Activated CD4-positive, CD25-positive, alpha-beta regulatory T cell (primary cell): ENCODE data around the gene RNF111.
"Not testable (repeated sequence)": the region's sequence is repeated elsewhere in the genome, so short reads cannot be mapped to it uniquely, and the experiment has no call there.

Experiments
- DNase-seq, 4 experiments: peaks; one replicate each; lab custom pipeline; 2025; lab: John Stamatoyannopoulos, UW

Gene RNF111

GRCh38 chr15:59000251-59000650, 12.8 kb downstream of the RNF111 start:
- not testable (repeated sequence) for DNase-seq

GRCh38 chr15:59001946-59002345, 14.5 kb downstream of the RNF111 start:
- DNase-seq, result no peak

DNA sequence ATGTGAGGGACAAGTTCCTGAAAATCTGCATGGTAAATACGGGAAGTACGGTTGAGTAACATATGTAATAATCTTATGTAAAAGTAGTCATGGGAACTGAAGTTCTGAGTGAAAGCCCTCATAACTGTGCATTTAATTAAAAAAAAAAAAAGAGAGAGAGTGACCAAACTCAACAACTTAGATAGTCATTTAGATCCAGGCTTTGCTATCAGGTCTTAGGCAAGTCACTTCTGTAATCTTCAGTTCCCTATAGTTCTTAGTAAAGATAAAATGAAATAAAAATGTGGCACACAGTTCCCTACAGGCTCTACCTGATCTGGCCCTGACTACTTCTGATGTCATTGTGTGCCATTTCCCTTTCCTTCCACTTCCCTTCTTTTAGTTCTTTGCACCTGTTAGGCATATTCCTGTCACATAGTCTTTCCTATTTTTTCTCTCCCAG, 15.0 kb downstream of the RNF111 start:
- no peak for DNase-seq

GRCh38 chr15:59005579-59005978, 18.1 kb downstream of the RNF111 start:
- DNase-seq, result no peak

DNA sequence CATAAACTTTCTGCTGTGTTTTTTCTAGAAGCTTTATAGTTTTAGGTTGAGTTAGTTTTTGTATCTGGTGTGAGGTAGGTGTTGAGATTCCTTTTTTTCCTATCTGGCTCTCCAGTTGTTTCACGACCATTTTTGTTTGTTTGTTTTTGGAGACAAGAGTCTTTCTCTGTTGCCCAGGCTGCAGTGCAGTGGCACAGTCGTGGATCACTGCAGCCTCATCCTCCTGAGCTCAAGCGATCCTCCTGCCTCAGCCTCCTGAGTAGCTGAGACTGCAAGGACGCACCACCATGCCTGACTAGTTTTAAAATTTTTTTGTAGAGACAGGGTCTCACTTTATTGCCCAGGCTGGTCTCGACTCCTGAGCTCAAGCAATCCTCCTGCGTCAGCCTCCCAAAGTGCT, 20.6 kb downstream of the RNF111 start:
- no peak for DNase-seq

GRCh38 chr15:59011262-59011952, 23.9 kb downstream of the RNF111 start:
- no peak for DNase-seq

- DNase-seq, result no peak
Measured at GRCh38 chr15:59013246-59013873, 25.9 kb downstream of the RNF111 start.

DNA sequence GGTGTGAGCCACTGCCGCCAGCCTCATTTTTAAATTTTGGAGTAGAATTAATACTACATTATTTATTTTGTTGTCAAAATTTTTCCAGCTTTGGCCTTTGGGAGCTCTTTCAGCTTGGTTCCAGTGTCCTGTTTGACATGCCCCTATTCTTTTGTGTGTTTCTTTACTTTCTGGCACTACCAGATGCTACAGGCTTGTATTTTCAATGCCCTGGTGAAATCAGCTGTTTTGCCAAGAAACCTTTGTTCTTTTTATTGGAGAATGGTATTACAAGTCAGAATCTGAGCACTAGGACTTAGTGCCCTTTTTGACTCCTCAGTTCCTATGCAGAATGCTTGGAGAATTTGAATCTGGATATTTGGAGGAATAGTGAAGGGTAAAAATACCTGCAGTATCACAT, 26.6 kb downstream of the RNF111 start:
- DNase-seq, result no peak

GRCh38 chr15:59017449-59017848, 30.0 kb downstream of the RNF111 start:
- no peak for DNase-seq

DNA sequence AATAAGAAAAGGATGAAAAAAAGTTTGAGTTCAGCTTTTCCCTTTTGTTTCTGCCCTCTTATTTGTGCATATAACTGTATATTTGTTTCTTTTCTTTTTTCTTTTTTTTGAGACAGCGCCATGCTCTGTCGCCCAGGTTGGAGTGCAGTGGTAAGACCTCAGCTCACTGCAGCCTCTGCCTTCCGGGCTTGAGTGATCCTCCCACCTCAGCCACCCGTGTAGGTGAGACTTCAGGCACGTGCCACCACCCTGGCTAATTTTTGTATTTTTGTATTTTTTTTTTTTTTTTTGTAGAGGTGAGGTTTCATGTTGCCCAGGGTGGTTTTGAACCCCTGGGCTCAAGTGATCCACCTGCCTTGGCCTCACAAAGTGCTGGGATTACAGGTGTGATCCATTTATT, 31.4 kb downstream of the RNF111 start:
- no peak for DNase-seq

DNA sequence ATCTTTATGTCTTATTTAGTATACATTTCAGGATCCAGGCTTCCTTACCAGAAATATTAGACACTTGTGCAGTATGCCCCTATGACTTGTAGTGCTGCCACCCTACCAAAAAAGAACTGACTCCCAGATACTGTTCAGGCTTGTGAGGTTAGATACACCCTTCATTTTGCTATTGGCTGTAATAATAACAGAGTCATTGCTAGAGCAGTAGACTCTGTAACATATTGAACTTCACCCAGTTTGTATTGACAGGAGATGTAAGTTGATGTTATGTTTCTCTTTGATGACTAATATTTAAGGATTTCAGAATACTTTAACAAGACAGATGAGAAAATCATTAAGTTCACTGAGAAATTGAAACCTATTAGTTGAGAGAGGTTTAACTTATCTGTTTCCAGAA, 32.9 kb downstream of the RNF111 start:
- DNase-seq, result no peak

GRCh38 chr15:59022188-59022587, 34.7 kb downstream of the RNF111 start:
- no peak for DNase-seq

DNA sequence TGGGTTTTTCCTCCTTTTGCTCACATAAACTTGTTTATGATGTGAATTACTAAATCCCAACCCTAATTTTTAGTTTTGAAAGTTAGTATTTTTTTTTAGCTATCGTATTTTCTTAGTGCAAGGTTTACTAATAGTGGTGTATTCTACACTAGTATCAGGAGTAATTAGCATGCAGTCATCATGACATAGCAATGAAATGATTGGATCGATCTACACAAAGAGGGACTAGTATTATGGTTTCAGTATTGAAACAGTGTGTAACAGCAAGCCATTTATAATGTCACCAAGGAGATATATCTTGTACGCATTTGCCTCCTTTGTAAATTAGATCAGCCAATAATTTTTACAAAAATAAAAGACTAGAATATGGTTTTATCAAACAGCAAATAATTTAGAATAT, 38.7 kb downstream of the RNF111 start:
- no peak for DNase-seq

GRCh38 chr15:59028387-59028955, 41.0 kb downstream of the RNF111 start:
- no peak for DNase-seq

DNA sequence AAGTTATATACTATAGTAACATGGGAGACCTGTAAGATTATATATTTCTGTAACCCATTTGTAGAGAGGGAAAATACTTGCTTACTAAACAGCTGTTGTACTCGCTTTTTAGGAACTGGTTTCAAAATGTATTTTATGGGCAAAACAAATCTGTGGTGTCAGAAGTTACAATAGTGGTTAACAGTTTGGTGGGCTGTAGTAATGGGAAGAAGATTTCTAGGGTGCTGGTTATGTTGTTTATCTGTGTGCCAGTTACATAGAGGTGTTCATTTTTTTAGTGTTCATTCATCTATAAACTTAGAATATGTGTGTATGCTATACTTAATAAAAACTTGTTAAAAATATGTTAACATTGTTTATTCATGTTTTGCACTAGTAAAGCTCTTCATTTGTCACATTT, 42.1 kb downstream of the RNF111 start:
- no peak for DNase-seq

DNA sequence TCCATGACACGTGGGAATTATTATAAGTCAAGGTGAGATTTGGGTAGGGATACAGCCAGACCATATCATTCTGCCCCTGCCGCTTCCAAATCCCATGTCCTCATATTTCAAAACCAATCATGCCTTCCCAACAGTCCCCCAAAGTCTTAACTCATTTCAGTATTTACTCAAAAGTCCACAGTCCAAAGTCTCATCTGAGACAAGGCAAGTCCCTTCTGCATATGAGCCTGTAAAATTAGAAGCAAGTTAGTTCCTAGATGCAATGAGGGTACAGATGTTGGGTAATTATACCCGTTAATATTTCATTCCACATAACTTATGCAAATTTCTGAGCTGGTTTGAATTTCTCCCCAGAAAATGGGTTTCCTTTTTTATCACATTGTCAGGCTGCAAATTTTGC, 47.7 kb downstream of the RNF111 start:
- no peak for DNase-seq

DNA sequence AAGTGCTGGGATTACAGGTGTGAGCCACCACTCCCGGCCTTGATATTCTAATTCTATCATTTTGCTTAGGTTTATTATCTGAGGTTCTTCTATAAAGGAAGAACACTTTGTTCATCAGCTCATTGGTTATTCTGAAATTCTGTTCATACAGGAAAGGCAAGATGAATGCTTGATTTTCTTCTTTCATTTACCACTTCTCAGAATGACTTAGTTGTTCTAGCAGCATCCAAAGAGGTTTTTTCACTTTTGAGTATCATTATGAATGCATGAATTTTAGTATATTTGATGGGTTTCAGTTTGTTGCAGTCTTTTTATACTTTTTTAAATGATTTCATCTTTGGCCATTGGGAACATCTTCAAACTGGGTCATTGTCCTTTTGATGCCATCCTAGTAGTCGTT, 51.8 kb downstream of the RNF111 start:
- DNase-seq, result no peak

- DNase-seq, result no peak
Measured at GRCh38 chr15:59042041-59042440, 54.6 kb downstream of the RNF111 start.

DNA sequence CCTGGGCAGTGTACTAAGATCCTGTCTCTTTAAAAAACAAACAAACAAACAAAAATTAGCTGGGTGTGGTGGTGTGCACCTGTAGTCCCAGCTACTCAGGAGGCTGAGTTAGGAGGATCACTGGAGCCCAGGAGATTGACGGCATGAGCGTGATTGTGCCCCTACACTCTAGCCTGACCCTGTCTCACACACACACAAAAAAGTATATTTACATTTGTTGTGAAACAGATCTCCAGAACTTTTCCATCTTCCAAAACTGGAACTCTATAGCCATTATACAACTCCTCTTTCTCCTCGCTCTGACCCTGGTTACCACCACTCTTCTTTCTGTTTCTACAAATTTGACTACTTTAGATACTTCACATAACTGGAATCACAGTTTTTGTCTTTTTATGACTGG, 61.4 kb downstream of the RNF111 start:
- DNase-seq, result no peak

DNA sequence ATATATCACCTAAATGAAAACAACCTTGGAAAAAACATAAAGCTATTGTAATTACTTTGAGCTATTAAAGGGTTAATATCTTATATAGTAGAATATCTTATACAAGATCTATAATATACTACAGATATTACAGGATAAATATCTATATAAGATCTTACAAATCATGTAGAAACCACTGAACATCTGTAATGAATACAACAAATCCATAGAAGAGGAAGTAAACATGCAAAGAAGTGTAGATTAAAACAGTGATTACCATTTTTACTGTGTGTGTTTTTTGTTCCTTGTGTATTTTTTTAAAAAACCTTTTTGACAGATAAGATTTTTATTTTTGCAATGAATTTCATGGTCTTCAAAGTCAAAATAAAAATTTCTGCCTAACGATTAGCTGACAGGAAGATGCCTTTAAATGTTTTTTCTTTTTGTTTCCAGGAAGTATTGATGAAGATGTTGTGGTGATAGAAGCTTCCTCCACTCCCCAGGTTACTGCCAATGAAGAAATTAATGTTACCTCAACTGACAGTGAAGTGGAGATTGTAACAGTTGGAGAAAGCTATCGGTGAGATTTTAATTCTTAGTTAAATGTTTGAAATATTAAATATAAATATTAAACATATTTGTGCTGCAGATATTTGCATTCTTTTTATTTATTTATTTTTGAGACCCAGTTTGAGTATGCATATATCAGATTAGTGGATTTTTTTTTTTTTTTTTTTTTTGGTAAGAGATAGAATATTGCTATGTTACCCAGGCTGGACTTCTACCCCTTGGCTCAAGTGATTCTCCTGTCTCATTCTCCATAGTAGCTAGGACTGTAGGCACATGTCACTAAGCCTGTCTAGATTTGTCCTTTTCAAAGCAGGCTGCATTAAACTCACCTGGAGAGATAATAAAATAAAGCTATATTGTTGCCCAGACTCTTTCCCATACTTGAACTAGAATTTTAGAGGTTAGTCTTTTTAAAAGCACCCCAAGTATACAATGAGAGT, 64.7 kb downstream of the RNF111 start:
- no peak for DNase-seq

- DNase-seq, result no peak
Measured at GRCh38 chr15:59052915-59053407, 65.5 kb downstream of the RNF111 start.

GRCh38 chr15:59053482-59053881, 66.0 kb downstream of the RNF111 start:
- no peak for DNase-seq
